Endothelial cell of umbilical vein (primary cell): ENCODE data around the gene KCNQ1OT1. TPM values are rescaled to one million over a fixed set of nuclear protein-coding genes. Genes with fewer than 3 reads are reported as not detected.

Experiments used
- BruUV-seq: library from RNA; stranded (reverse); fragments of 400-500 nt; replicated peaks from 2 replicates; lab custom pipeline; 2021; lab: Mats Ljungman, UMichigan
- CTCF ChIA-PET: fragments of 300-600, 350-600 bp; sonication (Branson Sonifier 250); formaldehyde crosslinking; loops from one replicate; lab custom pipeline; 2021; ENCODE audit warnings: antibody characterized with exemption, inconsistent platforms; lab: Charles Lee
- POLR2A ChIA-PET: fragments of 300-600, 350-600 bp; sonication (Branson Sonifier 250); formaldehyde crosslinking; loops from one replicate; lab custom pipeline; 2021; ENCODE audit warnings: antibody characterized with exemption, inconsistent platforms; lab: Charles Lee
- DNase-seq: peaks from one replicate; pipeline ENCODE4 v3.0.0-alpha.2; 2011; ENCODE audit warnings: low read depth, low spot score
- FAIRE-seq: peaks from 2 replicates; lab custom pipeline; 2011; peaks lifted over from hg19 to GRCh38; lab: Jason Lieb, UNC
- H2AFZ ChIP-seq: 2 replicates; pipeline ENCODE4 v1.6.0; 2012; ENCODE audit warnings: low read depth, low read length, control low read depth, inconsistent platforms
- H3K27ac ChIP-seq: 2 replicates; pipeline ENCODE4 v1.5.1; 2011; ENCODE audit warnings: low read depth, mild to moderate bottlenecking, control low read depth, low read length, moderate library complexity; ENCODE audit not compliant: insufficient read depth
- H3K27me3 ChIP-seq, 2 experiments: 2 replicates each; pipeline versions ENCODE4 v1.6.0 to v1.6.1; 2011; ENCODE audit warnings: low read length in 2 of 2, mixed read lengths in 1 of 2; ENCODE audit not compliant: control insufficient read depth in 2 of 2, insufficient read depth in 2 of 2
- H3K36me3 ChIP-seq, 2 experiments: 2 replicates in 1 of 2; 3 replicates in 1 of 2; pipeline ENCODE4 v1.5.1; 2011; ENCODE audit warnings: low read length in 2 of 2, mild to moderate bottlenecking in 1 of 2, moderate library complexity in 1 of 2; ENCODE audit not compliant: control insufficient read depth in 2 of 2, insufficient read depth in 2 of 2; ENCODE audit errors: extremely low read depth in 1 of 2
- H3K4me1 ChIP-seq: 3 replicates; pipeline ENCODE4 v1.5.1; 2011; ENCODE audit warnings: mild to moderate bottlenecking, low read length; ENCODE audit not compliant: control insufficient read depth, insufficient read depth; ENCODE audit errors: extremely low read depth
- H3K4me2 ChIP-seq: 2 replicates; pipeline ENCODE4 v1.6.1; 2011; ENCODE audit warnings: low read length, control low read depth, mixed read lengths; ENCODE audit not compliant: insufficient read depth
- H3K4me3 ChIP-seq, 3 experiments: fragments of 200-600 bp in 1 of 3; sonication (generic), shearing (Covaris generic) in 1 of 3; replicated peaks in 1 of 3; 2 replicates each; pipeline ENCODE4 v1.5.1; 2011 to 2016; ENCODE audit warnings: control low read depth in 3 of 3, low read length in 3 of 3, mild to moderate bottlenecking in 2 of 3, inconsistent platforms in 1 of 3, low read depth in 1 of 3, moderate library complexity in 1 of 3; ENCODE audit not compliant: insufficient read depth in 1 of 3
- H3K79me2 ChIP-seq: 2 replicates; pipeline ENCODE4 v1.6.0; 2012; ENCODE audit warnings: low read length, inconsistent platforms; ENCODE audit not compliant: control insufficient read depth, insufficient read depth
- H3K9ac ChIP-seq: replicated peaks from 2 replicates; pipeline ENCODE3; 2011; ENCODE audit warnings: low read length, control low read depth; ENCODE audit not compliant: insufficient read depth; ENCODE audit errors: extremely low read depth
- H3K9me1 ChIP-seq: replicated peaks from 3 replicates; pipeline ENCODE4 v1.6.0; 2011; ENCODE audit warnings: mild to moderate bottlenecking, low read length; ENCODE audit not compliant: control insufficient read depth, insufficient read depth; ENCODE audit errors: extremely low read depth
- H3K9me3 ChIP-seq: replicated peaks from 2 replicates; pipeline ENCODE4 v1.5.1; 2012; ENCODE audit warnings: low read length, inconsistent platforms; ENCODE audit not compliant: control insufficient read depth, insufficient read depth
- H4K20me1 ChIP-seq: replicated peaks from 2 replicates; pipeline ENCODE3; 2011; ENCODE audit warnings: mild to moderate bottlenecking, low read length; ENCODE audit not compliant: control insufficient read depth, insufficient read depth; ENCODE audit errors: extremely low read depth
- EZH2 ChIP-seq: IDR thresholded peaks from 2 replicates; pipeline ENCODE4 v1.6.1; 2012; ENCODE audit warnings: borderline replicate concordance, low read depth, mild to moderate bottlenecking, moderate library complexity, low read length, inconsistent platforms; ENCODE audit not compliant: severe bottlenecking
- FOS ChIP-seq: IDR thresholded peaks from 2 replicates; pipeline ENCODE4 v1.6.1; 2011; ENCODE audit warnings: mild to moderate bottlenecking, low read length, moderate library complexity, borderline replicate concordance; ENCODE audit not compliant: insufficient read depth
- GATA2 ChIP-seq: IDR thresholded peaks from 2 replicates; pipeline ENCODE4 v1.7.0; 2011; ENCODE audit warnings: low read depth, mild to moderate bottlenecking, moderate library complexity, mixed read lengths, low read length; ENCODE audit not compliant: insufficient read length, insufficient read depth
- JUN ChIP-seq: IDR thresholded peaks from 2 replicates; pipeline ENCODE4 v1.6.1; 2011; ENCODE audit warnings: borderline replicate concordance, low read depth; ENCODE audit not compliant: insufficient read length, insufficient read depth
- MYC ChIP-seq: IDR thresholded peaks from one replicate; pipeline ENCODE4 v1.6.1; 2011; ENCODE audit warnings: mild to moderate bottlenecking, low read depth, low read length
- POLR2A ChIP-seq: IDR thresholded peaks from 2 replicates; pipeline ENCODE4 v1.6.1; 2012; ENCODE audit warnings: low read depth, mild to moderate bottlenecking, control low read depth, low read length
- POLR2AphosphoS5 ChIP-seq: IDR thresholded peaks from 2 replicates; pipeline ENCODE4 v1.6.1; 2012; ENCODE audit warnings: low read depth, mild to moderate bottlenecking, control low read depth, low read length, moderate library complexity; ENCODE audit not compliant: insufficient read depth
- dilution Hi-C: fragments of 300-500 bp; cut with MboI; formaldehyde crosslinking; loops from one replicate; pipeline ENCODE4 v1.15.0; 2019; ENCODE audit warnings: low sequenced_read_pairs; ENCODE audit not compliant: extremely low pct_ligation_motif_present
- intact Hi-C: fragments of 100-400 bp; cut with micrococcal nuclease; formaldehyde crosslinking; loops from one replicate; pipeline ENCODE4 v1.10.0; 2022
- polyA plus RNA-seq, 4 experiments: library from polyadenylated mRNA; depleted of rRNA in 3 of 4; stranded (reverse) in 3 of 4; unstranded in 1 of 4; fragments of >200 nt; gene quantifications; 2 replicates each; pipeline versions ENCODE4 v1.2.1 to v1.2.3, GENCODE V29; 2011 to 2012; ENCODE audit warnings: missing spikeins in 1 of 4
- total RNA-seq: library from RNA; stranded (reverse); gene quantifications from 2 replicates; pipeline ENCODE4 v1.2.3, GENCODE V29; 2021
- TF ChIP-seq, protein P1 (sequence below): IDR thresholded peaks from 2 replicates; pipeline ENCODE4 v1.6.1; 2011; ENCODE audit not compliant: insufficient read depth, insufficient read length
- TF ChIP-seq, protein P2 (sequence below), 2 donors: IDR thresholded peaks; 1 replicate in 1 of 2; 2 replicates in 1 of 2; pipeline ENCODE4 v1.5.1; 2011; ENCODE audit warnings: low read length in 2 of 2, mild to moderate bottlenecking in 2 of 2, moderate library complexity in 2 of 2, control low read depth in 1 of 2, inconsistent platforms in 1 of 2, low read depth in 1 of 2; ENCODE audit not compliant: insufficient read depth in 1 of 2; ENCODE audit errors: extremely low read depth in 1 of 2

KCNQ1OT1 gene
- total and polyA plus RNA-seq, 2 donors (not counting 3 experiments of a cell fraction or from before 2014, with no cell fraction given), result 0.11 to 1.8 TPM

DNA sequence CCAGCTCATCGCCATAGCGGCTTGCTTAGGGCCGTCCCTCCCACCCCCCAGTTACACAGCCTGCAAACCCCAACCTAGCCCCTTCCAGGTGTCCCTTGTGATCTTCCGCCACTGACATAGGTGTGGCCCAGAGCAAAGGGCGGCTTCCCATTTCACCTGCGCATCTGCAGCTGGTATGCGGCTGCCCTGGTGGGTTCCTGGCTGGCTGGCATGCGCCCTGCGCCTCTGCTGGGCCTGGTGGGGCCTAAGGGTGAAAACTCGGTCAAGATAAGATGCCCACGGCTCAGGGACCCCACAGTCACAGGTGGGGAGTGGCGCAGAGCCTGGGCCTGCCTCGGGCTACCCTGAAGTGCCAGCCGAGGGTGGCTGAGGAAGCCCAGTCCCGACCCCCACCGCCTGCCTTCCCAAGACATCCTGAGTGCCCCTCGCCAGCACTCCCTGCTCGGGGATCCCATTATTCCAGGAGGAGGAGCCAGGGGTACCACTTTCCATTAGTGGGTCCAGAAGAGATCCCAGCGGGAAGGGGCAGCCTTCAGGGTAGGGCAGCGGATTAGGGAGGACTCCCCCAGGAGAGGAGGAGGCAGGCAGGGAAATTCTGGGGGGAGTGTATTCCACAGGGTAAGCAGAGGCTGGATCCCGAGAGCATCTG, 36.9 kb upstream of the KCNQ1OT1 start:
- H3K4me3 ChIP-seq, result no peak overlapping the region
- no peaks in the 10 kb centered on the region for H3K4me1 ChIP-seq
- dilution Hi-C loops (no loop called here), intact Hi-C loops (no loop called here)
- ChIA-PET CTCF (no interaction called here), POLR2A (no interaction called here)
- H3K36me3 ChIP-seq, result no peaks in the 10 kb centered on the region
- H3K9me1 ChIP-seq, result no peaks in the 10 kb centered on the region
- H3K9ac ChIP-seq, result no peak overlapping the region
- no peak overlapping the region for H3K4me2 ChIP-seq
- no TSS peak for BruUV-seq
- no peak overlapping the region for H2AFZ ChIP-seq
- FAIRE-seq (no peak), DNase-seq (no peak)
- H3K9me3 ChIP-seq, result no peaks in the 10 kb centered on the region
- no peaks in the 10 kb centered on the region for H4K20me1 ChIP-seq
- no peaks in the 10 kb centered on the region for H3K79me2 ChIP-seq
- TF ChIP-seq POLR2A, result no peak
- TF ChIP-seq, protein P1, sequence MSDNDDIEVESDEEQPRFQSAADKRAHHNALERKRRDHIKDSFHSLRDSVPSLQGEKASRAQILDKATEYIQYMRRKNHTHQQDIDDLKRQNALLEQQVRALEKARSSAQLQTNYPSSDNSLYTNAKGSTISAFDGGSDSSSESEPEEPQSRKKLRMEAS, result no peak
- no peak overlapping the region for H3K27ac ChIP-seq
- H3K27me3 ChIP-seq, result no peaks in the 10 kb centered on the region

DNA sequence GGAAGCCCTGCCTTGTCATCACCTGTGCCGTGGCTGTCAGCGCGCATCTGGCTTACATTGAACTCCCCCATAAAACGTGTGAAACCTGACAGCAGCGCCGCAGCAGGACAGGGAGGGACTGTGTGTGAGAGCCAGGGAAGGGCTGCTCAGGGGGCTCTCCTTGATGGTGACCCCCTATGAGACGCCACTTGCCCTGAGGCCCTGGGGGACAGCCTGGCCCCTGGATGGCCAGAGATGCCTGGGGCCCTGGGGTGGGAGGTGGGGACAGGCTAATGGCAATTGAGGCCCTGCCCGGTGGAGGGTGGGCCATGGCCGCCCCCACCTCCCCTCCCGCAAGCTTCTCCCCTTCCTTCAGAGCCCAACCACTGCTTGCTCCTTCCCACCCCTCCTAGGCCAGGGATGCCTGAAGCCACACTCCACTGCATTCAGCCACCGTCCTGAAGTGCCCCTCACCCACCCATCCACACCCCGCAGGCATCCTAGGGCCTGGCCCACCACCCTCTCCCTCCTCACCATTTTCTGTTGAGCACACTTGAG, 35.3 kb upstream of the KCNQ1OT1 start:
- CTCF ChIA-PET, result no interaction called here
- BruUV-seq, result no TSS peak
- POLR2A ChIA-PET, result no interaction called here
- dilution Hi-C loops, result no loop called here
- H3K9ac ChIP-seq, result no peak overlapping the region
- no peaks in the 10 kb centered on the region for H3K9me3 ChIP-seq
- no peaks in the 10 kb centered on the region for H3K9me1 ChIP-seq
- DNase-seq (no peak), FAIRE-seq (no peak)
- no peaks in the 10 kb centered on the region for H3K27me3 ChIP-seq
- no peaks in the 10 kb centered on the region for H3K36me3 ChIP-seq
- H3K4me2 ChIP-seq, result no peak overlapping the region
- no peak overlapping the region for H3K4me3 ChIP-seq
- H3K4me1 ChIP-seq, result no peaks in the 10 kb centered on the region
- intact Hi-C loops, result no loop called here
- no peak overlapping the region for H3K27ac ChIP-seq
- H3K79me2 ChIP-seq, result no peaks in the 10 kb centered on the region
- H4K20me1 ChIP-seq, result no peaks in the 10 kb centered on the region
- TF ChIP-seq, protein P1, result no peak
- no peak for TF ChIP-seq MYC
- no peak for TF ChIP-seq POLR2A
- TF ChIP-seq JUN, result no peak
- no peak for TF ChIP-seq FOS
- no peak for TF ChIP-seq EZH2
- TF ChIP-seq, protein P2, sequence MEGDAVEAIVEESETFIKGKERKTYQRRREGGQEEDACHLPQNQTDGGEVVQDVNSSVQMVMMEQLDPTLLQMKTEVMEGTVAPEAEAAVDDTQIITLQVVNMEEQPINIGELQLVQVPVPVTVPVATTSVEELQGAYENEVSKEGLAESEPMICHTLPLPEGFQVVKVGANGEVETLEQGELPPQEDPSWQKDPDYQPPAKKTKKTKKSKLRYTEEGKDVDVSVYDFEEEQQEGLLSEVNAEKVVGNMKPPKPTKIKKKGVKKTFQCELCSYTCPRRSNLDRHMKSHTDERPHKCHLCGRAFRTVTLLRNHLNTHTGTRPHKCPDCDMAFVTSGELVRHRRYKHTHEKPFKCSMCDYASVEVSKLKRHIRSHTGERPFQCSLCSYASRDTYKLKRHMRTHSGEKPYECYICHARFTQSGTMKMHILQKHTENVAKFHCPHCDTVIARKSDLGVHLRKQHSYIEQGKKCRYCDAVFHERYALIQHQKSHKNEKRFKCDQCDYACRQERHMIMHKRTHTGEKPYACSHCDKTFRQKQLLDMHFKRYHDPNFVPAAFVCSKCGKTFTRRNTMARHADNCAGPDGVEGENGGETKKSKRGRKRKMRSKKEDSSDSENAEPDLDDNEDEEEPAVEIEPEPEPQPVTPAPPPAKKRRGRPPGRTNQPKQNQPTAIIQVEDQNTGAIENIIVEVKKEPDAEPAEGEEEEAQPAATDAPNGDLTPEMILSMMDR (IDR thresholded peaks at IDR 0.05; ENCODE audit: extremely low read depth in 1 of 2, insufficient read depth in 1 of 2, low read depth in 1 of 2, low read length in 2 of 2), result no peak
- no peak for TF ChIP-seq GATA2
- no peak for TF ChIP-seq POLR2AphosphoS5
- no peak overlapping the region for H2AFZ ChIP-seq
